ENCODE measurements around the gene ADAMTS17.
A peak's percentile ranks its signal among the peaks of the same experiment; 100 is the strongest.

ADAMTS17 gene

DNA sequence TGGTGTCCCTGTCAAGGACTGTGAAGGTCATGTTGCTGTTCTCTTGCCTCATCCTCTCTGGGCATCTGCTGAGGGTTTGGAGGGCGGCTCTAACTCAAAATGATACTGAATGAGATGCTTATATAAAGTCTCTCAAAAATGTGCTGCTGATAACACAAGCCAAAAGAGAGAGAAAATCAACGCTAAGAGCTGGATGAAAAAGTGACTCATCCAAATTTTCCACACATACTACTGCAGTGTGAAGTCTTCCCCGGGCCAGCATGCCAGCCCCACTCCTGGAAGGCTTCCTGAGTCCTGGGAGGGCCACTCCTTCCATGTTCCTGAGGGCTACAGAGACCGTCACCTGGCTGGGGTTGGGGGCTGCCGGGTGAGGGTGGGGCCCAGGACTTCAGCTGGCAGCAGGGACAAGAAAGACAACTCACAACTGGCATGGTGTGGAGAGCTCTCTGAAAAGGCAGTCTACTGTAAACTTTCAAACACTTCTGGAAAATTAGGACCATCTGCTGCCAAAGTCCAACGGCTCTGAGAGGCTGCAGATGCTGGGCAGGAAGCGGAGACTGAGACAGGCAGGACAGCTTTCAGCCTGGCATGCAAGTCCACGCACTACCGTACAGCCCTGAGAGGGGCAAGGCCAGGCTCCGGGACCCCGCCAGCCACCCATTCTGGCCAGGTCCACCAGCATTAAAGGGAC lies 200.3 kb downstream of the ADAMTS17 start:
- no CpG with 5 or more reads among the region's 11 CpGs for WGBS (ENCODE audit: extremely low coverage, insufficient coverage, insufficient read length)
- no peaks in the 10 kb centered on the region for H3K79me1 ChIP-seq (ENCODE audit: low read length)
- H3K4me1 ChIP-seq (ENCODE audit: control insufficient read depth in 1 of 2, insufficient read depth in 2 of 2, low read length in 2 of 2) = no peaks in the 10 kb centered on the region
- H2BK12ac ChIP-seq (ENCODE audit: low read length) = no peak overlapping the region
- no peak overlapping the region for H2AK5ac ChIP-seq (ENCODE audit: low read length)
- H3K4me3 ChIP-seq (ENCODE audit: low read depth, low read length) = no peak overlapping the region
- no peak overlapping the region for H3K18ac ChIP-seq (ENCODE audit: low read length)
- no peaks in the 10 kb centered on the region for H3K9me3 ChIP-seq (ENCODE audit: insufficient read depth, low read depth, low read length)
- H3K79me2 ChIP-seq (ENCODE audit: control insufficient read depth, insufficient read depth, low read length, poor library complexity) = no peaks in the 10 kb centered on the region
- no peak overlapping the region for H2BK120ac ChIP-seq (ENCODE audit: insufficient read depth, low read length, poor library complexity)
- H3K23ac ChIP-seq (ENCODE audit: low read length) = no peak overlapping the region
- H4K12ac ChIP-seq (ENCODE audit: low read depth, low read length) = no peak overlapping the region
- no peak overlapping the region for H3K27ac ChIP-seq (ENCODE audit: low read depth, low read length)
- H4K8ac ChIP-seq (ENCODE audit: low read depth, low read length) = no peak overlapping the region
- no peak for DNase-seq
- H3K27me3 ChIP-seq (ENCODE audit: insufficient read depth, low read length) = no peaks in the 10 kb centered on the region
- no peak overlapping the region for H2BK5ac ChIP-seq (ENCODE audit: low read depth, low read length, poor library complexity)
- no peak overlapping the region for H2AFZ ChIP-seq (ENCODE audit: insufficient read depth, low read length, poor library complexity)
- no peak overlapping the region for H3K4me2 ChIP-seq (ENCODE audit: low read length)
- no peak overlapping the region for H4K91ac ChIP-seq (ENCODE audit: low read depth, low read length)
- no peak overlapping the region for H3K4ac ChIP-seq (ENCODE audit: low read depth, low read length)
- no peak overlapping the region for H3K9ac ChIP-seq (ENCODE audit: low read length)
- H3K14ac ChIP-seq (ENCODE audit: low read length) = no peak overlapping the region
- H3K36me3 ChIP-seq (ENCODE audit: control insufficient read depth in 1 of 2, insufficient read depth in 2 of 2, low read length in 2 of 2) = no peaks in the 10 kb centered on the region

DNA sequence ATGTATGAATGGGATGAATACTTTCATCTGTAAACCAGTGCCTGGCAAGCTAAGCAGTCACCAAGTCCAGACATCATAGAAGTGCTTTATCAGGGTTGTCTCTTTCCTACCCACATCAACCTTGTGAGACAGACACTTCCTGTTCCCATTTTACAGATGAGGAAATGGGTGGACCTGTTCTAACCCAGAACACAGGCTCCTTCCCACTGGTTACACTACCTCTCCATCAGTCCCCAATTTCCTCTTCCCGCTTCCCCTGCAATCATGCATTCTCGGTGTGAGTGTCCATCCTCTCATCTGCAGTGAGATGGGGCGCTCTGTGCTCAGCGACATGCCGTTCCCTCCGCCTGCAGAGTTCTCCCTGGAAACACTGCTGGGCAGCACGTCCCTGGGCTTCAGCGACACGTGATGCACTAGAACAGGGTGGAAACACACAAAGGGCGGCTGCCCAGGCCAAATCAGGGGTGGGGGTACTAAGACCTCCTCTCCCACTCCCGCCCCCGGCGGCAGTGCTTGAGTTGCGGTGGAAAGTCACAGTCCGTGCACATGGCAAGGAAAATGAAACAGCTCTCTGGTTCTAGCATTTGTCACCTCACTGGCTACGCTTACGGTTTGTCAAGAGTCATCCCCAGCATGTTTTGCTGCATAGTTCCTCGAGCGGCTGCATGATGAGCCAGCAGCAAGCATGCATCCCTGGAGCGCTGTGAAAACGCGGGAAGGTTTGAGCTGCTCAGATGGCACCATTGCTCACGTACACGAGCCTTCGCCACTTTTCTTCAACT lies 201.1 kb downstream of the ADAMTS17 start:
- no peaks in the 10 kb centered on the region for H3K36me3 ChIP-seq (ENCODE audit: control insufficient read depth in 1 of 2, insufficient read depth in 2 of 2, low read length in 2 of 2)
- no peak overlapping the region for H2AK5ac ChIP-seq (ENCODE audit: low read length)
- no peak overlapping the region for H3K9ac ChIP-seq (ENCODE audit: low read length)
- no peaks in the 10 kb centered on the region for H3K9me3 ChIP-seq (ENCODE audit: insufficient read depth, low read depth, low read length)
- no peak overlapping the region for H2AFZ ChIP-seq (ENCODE audit: insufficient read depth, low read length, poor library complexity)
- H2BK12ac ChIP-seq (ENCODE audit: low read length) = no peak overlapping the region
- no peak overlapping the region for H3K23ac ChIP-seq (ENCODE audit: low read length)
- H4K91ac ChIP-seq (ENCODE audit: low read depth, low read length) = no peak overlapping the region
- DNase-seq = peak; percentile 11 to 28
- no peaks in the 10 kb centered on the region for H3K27me3 ChIP-seq (ENCODE audit: insufficient read depth, low read length)
- no peaks in the 10 kb centered on the region for H3K4me1 ChIP-seq (ENCODE audit: control insufficient read depth in 1 of 2, insufficient read depth in 2 of 2, low read length in 2 of 2)
- H3K14ac ChIP-seq (ENCODE audit: low read length) = no peak overlapping the region
- no peak overlapping the region for H3K4ac ChIP-seq (ENCODE audit: low read depth, low read length)
- no peak overlapping the region for H2BK120ac ChIP-seq (ENCODE audit: insufficient read depth, low read length, poor library complexity)
- H2BK5ac ChIP-seq (ENCODE audit: low read depth, low read length, poor library complexity) = no peak overlapping the region
- H3K79me1 ChIP-seq (ENCODE audit: low read length) = no peaks in the 10 kb centered on the region
- no peak overlapping the region for H4K12ac ChIP-seq (ENCODE audit: low read depth, low read length)
- no peaks in the 10 kb centered on the region for H3K79me2 ChIP-seq (ENCODE audit: control insufficient read depth, insufficient read depth, low read length, poor library complexity)
- no peak overlapping the region for H3K4me2 ChIP-seq (ENCODE audit: low read length)
- H3K27ac ChIP-seq (ENCODE audit: low read depth, low read length) = no peak overlapping the region
- no peak overlapping the region for H4K8ac ChIP-seq (ENCODE audit: low read depth, low read length)
- no peak overlapping the region for H3K18ac ChIP-seq (ENCODE audit: low read length)
- no peak overlapping the region for H3K4me3 ChIP-seq (ENCODE audit: low read depth, low read length)
- no CpG with 5 or more reads among the region's 25 CpGs for WGBS (ENCODE audit: extremely low coverage, insufficient coverage, insufficient read length)

DNA sequence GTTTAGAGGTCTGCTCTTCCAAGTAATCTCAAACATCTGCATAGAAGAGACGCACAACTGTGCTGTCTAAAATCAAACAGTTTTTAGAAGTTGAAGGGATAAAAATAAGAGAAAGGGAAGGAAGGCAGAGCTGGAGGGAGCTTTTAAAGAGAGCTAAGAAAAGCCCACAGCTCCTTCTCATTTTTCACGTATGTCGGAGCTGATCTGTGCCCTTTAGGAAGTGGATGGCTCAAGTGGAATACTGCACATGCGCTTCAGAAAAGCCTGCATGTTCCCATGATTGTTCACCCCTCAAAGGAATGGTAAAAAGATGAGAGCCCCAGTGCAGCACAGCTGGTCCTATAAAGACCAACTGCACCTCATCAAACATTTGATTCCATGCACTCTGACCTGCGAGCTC lies 207.2 kb downstream of the ADAMTS17 start:
- Histone ChIP-seq H3K18ac (ENCODE audit: low read length) (no peak overlapping the region), H2AK5ac (ENCODE audit: low read length) (no peak overlapping the region), H4K8ac (ENCODE audit: low read depth, low read length) (no peak overlapping the region), H3K4me2 (ENCODE audit: low read length) (no peak overlapping the region), H3K9ac (ENCODE audit: low read length) (no peak overlapping the region), H3K23ac (ENCODE audit: low read length) (no peak overlapping the region), H3K79me1 (ENCODE audit: low read length) (no peaks in the 10 kb centered on the region), H3K4me3 (ENCODE audit: low read depth, low read length) (no peak overlapping the region), H3K27ac (ENCODE audit: low read depth, low read length) (no peak overlapping the region), H4K12ac (ENCODE audit: low read depth, low read length) (no peak overlapping the region), H2BK120ac (ENCODE audit: insufficient read depth, low read length, poor library complexity) (no peak overlapping the region), H3K36me3 (ENCODE audit: control insufficient read depth in 1 of 2, insufficient read depth in 2 of 2, low read length in 2 of 2) (no peaks in the 10 kb centered on the region), H3K4me1 (ENCODE audit: control insufficient read depth in 1 of 2, insufficient read depth in 2 of 2, low read length in 2 of 2) (no peaks in the 10 kb centered on the region), H2BK5ac (ENCODE audit: low read depth, low read length, poor library complexity) (no peak overlapping the region), H3K27me3 (ENCODE audit: insufficient read depth, low read length) (no peaks in the 10 kb centered on the region), H3K4ac (ENCODE audit: low read depth, low read length) (no peak overlapping the region), H3K79me2 (ENCODE audit: control insufficient read depth, insufficient read depth, low read length, poor library complexity) (no peaks in the 10 kb centered on the region), H3K9me3 (ENCODE audit: insufficient read depth, low read depth, low read length) (no peaks in the 10 kb centered on the region), H2AFZ (ENCODE audit: insufficient read depth, low read length, poor library complexity) (no peak overlapping the region), H4K91ac (ENCODE audit: low read depth, low read length) (no peak overlapping the region), H3K14ac (ENCODE audit: low read length) (no peak overlapping the region), H2BK12ac (ENCODE audit: low read length) (no peak overlapping the region)
- whole genome bisulfite sequencing (ENCODE audit: extremely low coverage, insufficient coverage, insufficient read length) = no CpG with 5 or more reads among the region's 5 CpGs
- DNase-seq = no peak

DNA sequence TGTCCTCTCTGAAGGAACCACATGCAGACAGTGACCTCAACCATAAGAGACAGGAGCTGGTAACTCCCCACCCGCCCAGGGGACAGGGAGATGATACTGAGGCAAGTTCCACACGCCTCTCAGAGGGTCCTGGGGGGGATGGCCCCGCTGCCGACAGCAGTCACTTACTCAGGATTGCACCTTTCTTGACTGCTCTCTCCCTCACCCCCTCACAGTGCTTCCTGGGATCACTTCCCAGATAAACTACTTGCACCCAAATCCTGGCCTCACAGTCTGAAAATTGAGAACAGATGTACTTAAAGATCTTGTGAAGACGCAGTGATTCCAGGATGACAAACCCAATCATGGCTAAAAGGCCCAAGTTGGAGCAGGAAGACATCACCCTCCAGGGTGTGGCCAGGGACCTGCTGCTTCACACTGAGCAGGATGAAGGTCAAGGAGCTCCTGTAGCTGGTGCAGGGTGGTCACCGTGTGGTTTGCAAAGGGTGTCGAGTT lies 207.6 kb downstream of the ADAMTS17 start:
- Histone ChIP-seq H3K23ac (ENCODE audit: low read length) (no peak overlapping the region), H4K8ac (ENCODE audit: low read depth, low read length) (no peak overlapping the region), H3K79me1 (ENCODE audit: low read length) (no peaks in the 10 kb centered on the region), H2BK5ac (ENCODE audit: low read depth, low read length, poor library complexity) (no peak overlapping the region), H3K79me2 (ENCODE audit: control insufficient read depth, insufficient read depth, low read length, poor library complexity) (no peaks in the 10 kb centered on the region), H3K36me3 (ENCODE audit: control insufficient read depth in 1 of 2, insufficient read depth in 2 of 2, low read length in 2 of 2) (no peaks in the 10 kb centered on the region), H2BK12ac (ENCODE audit: low read length) (no peak overlapping the region), H3K18ac (ENCODE audit: low read length) (no peak overlapping the region), H3K27ac (ENCODE audit: low read depth, low read length) (no peak overlapping the region), H3K9ac (ENCODE audit: low read length) (no peak overlapping the region), H4K91ac (ENCODE audit: low read depth, low read length) (no peak overlapping the region), H3K14ac (ENCODE audit: low read length) (no peak overlapping the region), H4K12ac (ENCODE audit: low read depth, low read length) (no peak overlapping the region), H3K4me1 (ENCODE audit: control insufficient read depth in 1 of 2, insufficient read depth in 2 of 2, low read length in 2 of 2) (no peaks in the 10 kb centered on the region), H2AK5ac (ENCODE audit: low read length) (no peak overlapping the region), H3K4me2 (ENCODE audit: low read length) (no peak overlapping the region), H2AFZ (ENCODE audit: insufficient read depth, low read length, poor library complexity) (no peak overlapping the region), H3K4me3 (ENCODE audit: low read depth, low read length) (no peak overlapping the region), H2BK120ac (ENCODE audit: insufficient read depth, low read length, poor library complexity) (no peak overlapping the region), H3K27me3 (ENCODE audit: insufficient read depth, low read length) (no peaks in the 10 kb centered on the region), H3K9me3 (ENCODE audit: insufficient read depth, low read depth, low read length) (no peaks in the 10 kb centered on the region), H3K4ac (ENCODE audit: low read depth, low read length) (no peak overlapping the region)
- no CpG with 5 or more reads among the region's 7 CpGs for WGBS (ENCODE audit: extremely low coverage, insufficient coverage, insufficient read length)
- no peak for DNase-seq
